NCI-H2029 (cell line): ENCODE measurements around the gene MLXIPL.
"Not testable (repeated sequence)": the region's sequence is repeated elsewhere in the genome, so short reads cannot be mapped to it uniquely, and the experiment has no call there.

Experiments used
- DNase-seq: peaks from one replicate; lab custom pipeline; 2025; lab: John Stamatoyannopoulos, UW

MLXIPL gene

DNA sequence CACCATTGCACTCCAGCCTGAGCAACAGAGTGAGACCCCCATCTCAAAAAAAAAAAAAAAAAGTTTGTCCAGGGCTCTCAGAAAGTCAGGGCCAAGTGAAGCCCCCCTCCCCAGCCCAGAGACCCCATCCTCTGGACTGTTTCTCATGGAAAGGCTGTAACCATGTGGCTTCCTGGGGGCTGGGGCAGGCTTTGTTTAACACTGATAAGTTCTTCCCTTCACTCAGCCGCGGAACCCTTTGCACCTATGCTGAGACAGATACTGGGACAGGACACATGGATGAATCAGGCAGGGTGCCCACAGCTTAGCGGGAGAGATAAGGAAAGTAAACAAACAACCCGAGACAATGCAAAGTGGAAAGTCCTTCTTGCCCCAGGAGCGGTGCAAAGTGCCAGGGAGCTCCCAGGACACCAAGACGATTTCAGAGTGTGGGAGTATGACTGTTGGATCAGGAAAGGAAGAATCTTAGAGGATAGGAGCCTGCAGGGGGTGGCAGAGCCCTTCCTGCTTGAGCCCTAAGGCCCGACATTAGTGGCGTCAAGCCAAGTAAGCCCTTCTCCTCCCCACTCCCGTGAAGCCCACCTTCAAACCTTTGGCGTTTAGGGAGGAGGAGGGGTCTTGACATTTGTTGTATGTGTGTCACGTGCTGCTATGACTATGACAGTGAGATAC lies 11.6 kb downstream of the MLXIPL start:
- peak; percentile 83 for DNase-seq

DNA sequence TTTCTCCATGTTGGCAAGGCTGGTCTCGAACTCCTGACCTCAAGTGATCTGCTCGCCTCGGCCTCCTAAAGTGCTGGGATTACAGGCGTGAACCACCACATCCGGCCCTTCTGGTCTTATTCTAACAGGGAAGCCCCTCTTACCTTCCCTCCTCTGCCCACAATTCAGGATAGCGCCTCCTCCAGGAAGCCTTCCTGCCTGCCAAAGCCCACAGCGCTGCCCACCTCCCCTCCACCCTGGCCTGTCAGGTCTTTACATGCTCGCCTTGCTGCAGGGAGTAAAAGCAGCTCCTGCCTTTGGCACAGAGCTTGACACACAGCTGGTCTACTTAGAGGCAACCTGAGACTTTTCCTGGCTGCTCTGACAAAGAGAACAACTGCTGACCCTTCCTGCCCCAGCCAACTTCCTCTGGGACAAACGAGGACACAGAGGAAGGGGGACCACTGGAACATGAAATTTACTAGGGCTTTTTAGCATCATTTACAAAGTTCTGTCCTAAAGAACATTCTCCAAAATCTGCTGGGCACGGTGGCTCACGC lies 13.2 kb downstream of the MLXIPL start:
- no peak for DNase-seq

- DNase-seq, result no peak
These were observed 14.2 kb downstream of the MLXIPL start for GRCh38 chr7:73610105-73610504.

DNA sequence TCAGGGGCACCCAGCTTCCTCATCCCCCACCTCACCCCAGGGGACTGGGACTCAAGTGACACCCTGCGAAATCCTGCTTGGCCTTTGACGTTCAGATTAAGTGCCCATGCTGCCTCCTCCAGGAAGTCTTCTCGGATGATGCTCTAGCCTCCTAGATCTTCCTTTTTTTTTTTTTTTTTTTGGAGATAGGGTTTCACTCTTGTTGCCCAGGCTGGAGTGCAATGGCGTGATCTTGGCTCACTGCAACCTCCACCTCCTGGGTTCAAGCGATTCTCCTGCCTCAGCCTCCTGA lies 16.7 kb downstream of the MLXIPL start:
- not testable (repeated sequence) for DNase-seq

DNA sequence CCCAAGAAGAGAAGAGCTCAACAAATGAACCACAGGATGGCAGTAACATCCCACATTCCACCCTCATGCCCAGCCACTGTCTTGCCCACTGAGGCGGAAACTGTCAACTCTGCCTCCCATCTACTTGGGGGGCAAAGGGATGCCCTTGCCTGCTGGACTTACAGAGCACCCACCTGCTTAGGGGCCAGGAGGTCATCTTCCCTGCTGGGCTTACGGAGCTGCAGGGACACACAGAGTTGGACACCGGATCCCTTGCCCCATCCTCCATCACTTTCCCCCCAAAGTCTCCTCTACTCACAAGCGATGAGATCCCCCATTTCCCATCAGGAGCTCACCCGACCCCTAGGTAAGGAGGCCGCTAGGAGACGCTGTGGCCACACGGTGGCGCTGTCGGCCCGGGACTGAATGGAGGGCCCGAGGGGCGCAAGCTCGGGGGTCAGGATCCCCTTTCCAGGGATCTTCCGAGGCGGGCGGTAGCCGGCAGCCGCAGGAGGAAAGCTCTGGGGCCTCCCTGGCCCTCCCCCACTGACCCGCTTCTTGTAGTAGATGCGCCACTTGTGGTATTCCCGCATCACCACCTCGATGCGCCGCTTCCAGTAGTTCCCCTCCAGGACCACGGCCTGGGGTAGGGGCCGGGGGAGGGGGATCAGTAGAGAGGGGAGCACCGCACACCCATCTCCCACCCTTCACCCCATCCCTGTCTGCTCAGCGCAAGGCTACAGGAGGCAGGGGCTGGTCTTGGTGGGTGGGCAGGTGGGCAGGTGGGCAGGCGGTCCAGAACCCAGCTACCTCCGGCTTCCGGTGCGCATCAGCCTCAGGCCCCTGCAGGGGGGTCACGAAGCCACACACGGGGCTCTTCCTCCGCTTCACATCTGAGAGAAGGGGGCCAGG lies 17.3 kb downstream of the MLXIPL start:
- DNase-seq, result no peak

- DNase-seq, result no peak
These were observed 18.6 kb downstream of the MLXIPL start for GRCh38 chr7:73605601-73606220.

DNA sequence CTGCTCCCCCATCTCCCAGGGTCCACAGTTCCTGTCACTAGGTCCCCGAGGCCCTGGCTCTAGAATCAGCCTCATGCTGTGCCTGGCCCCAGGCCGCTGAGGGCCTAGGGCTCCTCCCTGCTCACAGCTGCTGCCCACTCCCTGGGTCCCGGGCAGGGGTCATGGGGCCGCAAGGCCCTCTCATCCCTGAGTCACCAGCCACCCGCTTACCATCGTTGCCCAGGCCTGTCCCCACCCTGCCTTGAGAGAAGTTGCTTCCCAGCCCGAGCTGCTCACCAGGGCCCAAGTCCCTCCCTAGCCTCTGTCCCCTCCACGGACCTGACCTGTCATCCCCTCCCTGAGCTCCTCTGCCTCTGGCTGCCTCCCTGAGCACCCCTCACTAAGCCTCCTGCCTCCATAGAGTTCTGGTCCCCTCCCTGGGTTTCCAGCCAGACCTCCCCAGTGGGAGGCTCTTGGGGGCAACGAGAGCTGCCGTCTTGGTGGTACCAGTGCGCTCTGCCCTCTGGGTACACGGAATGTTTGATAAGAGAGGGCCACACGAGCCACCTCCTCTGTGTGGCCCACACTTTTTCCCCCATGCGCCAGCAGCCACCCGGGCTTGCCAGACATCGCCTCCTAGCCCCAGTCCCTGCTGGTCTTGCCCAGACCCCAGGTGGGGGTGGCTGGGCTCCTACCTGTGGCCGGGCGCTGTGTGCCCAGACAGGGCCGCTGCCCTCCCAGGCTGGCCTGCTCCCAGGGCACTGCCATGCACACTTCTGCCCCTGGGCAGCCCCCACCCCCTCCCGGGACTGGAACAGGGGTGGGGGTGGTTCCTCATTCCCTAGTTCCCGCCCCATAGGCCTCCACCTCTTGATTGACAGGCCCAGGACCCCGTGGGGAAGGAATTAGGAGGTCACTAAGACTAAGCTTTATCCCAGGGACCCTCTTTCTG lies 21.3 kb downstream of the MLXIPL start:
- no peak for DNase-seq

GRCh38 chr7:73599916-73600315 lies 24.4 kb downstream of the MLXIPL start:
- no peak for DNase-seq

- no peak for DNase-seq
These were observed 25.0 kb downstream of the MLXIPL start for GRCh38 chr7:73599151-73599882.

DNA sequence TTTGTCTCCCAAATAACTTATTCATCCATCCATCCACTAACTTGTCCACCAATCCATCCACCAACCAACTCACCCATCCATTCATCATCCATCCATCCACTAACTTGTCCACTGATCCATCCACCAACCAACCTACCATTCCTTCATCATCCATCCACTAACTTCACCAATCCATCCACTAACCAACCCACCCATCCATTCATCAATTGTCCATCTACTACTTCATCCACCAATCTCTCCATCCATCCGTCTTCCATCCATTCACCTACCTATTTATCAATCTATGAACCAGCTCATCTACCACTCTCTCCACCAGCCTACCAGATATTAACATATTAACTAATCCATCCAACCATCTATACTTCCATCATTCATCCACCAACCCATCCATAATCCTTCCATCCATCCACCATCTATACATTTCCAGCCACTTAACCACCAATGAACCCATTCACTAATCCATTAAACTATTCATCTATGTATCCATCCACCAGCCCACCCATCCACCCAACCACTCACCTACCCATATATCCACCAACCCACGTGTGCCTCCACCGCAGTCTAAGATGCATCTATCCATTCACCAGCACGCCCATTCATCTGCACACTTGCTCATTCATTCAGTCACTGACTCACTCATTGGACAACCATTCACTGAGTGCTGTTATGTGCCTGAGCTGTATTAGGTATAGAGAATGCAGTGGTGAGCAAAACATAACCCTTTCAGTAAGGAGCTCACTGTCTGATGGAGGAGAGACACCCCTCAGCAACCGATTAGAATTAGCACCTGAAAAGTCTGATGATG lies 26.1 kb downstream of the MLXIPL start:
- no peak for DNase-seq

DNA sequence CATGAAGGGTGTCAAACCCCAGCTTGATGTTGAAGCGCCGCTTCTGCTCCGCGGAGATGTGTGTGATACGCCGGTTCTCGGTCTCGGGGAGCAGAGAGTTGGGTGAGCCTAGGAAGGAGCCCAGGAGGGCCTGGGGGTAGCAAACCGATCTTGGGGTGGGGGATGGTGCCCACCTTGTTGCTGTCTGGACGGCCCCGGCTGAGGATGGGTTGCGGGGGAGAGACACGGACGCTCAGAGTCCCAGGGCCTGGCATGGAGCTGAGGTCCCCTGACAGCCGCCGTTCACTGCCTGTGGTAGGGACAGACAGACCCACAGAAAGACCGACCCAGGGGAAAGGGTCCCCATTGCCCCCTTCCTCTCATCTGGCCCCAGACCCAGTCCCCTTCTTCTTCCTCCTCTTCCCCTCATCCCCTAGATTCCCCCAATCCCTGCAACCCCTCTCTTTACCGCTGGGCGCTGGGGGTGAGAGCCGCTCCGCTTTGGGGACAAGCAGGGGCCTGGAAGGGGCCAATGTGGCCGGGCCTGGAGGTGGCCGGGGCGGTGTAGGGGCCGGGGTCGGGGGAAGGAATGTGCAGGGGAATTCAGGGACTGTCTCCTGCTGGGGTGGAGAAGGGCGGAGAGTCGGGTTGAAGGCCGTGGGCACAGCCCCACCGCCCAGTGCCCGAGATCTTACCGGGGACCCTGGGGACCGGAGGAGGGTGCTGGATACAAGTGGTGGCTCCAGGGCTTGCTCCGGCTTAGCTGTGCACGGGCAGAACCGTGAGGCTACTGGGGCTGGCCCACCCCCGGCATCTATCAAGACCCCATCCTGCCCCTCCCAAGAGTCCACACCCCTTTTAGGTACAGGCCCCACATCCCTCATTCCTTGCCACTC lies 27.9 kb downstream of the MLXIPL start:
- no peak for DNase-seq

DNA sequence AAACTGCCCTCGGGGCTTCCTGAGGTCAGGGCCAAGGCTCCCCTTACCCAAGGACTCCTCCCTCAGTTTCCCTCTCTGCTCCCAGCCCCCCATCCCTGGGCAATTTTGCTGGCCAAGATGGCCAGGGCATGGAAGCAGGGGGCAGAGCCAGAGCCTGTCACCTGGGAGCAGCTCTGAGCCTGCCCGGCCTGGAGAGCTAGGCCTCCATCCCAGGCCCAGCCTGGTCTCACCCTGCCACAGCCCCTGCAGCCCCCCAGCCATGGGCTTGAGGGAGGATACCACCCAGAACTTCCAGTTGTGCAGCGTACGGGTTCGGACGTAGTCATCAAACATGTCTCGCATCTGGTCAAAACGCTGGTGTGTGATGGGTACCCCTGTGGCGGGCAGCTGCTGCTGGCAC lies 29.0 kb downstream of the MLXIPL start:
- no peak for DNase-seq

GRCh38 chr7:73593207-73594045 lies 30.9 kb downstream of the MLXIPL start:
- no peak for DNase-seq

- no peak for DNase-seq
These were observed 37.4 kb downstream of the MLXIPL start for GRCh38 chr7:73586911-73587310.

DNA sequence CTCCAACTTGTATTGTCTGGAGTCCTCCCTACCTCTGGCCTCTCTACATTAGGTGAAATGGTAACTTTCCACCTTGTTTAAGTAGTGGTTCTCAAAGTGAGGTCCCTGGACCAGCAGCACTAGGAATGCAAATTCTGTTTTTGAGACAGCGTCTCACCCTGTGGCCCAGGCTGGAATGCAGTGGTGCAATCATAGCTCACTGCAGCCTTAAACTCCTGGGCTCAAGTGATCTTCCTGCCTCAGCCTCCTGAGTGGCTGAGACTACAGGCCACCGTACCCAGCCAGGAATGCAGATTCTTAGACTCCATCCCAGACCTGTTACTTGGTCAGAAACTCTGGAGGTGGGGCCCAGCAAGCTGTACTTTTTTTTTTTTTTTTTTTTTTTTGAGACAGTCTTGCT lies 39.1 kb downstream of the MLXIPL start:
- no peak for DNase-seq

DNA sequence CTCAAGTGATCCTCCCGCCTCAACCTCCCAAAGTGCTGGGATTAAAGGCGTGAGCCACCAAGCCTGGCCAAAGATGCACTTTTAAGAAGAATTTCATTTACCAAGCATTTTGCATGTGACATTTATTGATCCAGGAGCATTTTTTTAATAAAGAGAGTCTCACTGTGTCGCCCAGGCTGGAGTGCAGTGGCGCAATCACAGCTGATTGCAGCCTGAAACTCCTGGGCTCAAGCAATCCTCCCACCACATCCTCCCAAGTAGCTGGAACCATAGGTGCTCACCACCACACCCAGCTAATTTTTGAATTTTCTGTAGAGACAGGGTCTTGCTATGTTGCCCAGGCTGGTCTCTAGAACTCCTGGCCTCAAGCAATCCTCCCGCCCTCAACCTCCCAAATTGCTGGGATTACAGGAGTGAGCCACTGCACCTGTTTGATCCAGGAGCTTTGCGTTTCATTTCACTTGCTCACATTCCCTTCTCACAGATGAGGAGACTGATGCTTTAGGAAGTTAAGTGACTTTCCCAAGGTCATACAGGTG lies 41.6 kb downstream of the MLXIPL start:
- no peak for DNase-seq

DNA sequence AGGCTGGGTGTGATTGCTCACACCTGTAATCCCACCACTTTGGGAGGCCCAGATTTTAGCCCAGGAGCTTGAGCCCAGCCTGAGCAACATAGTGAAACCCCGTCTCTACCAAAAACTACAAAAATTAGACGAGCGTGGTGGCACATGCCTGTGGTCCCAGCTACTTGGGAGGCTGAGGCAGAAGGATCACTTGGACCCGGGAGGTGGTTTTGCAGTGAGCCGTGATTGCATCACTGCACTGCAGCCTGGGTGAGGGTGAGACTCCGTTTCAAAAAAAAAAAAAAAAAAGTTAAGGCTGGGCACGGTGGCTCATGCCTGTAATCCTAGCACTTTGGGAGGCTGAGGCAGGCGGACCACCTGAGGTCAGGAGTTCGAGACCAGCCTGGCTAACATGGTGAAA lies 43.3 kb downstream of the MLXIPL start:
- DNase-seq, result not testable (repeated sequence)
